Endothelial cell of umbilical vein (primary cell): Measurements from ENCODE around the gene KRTAP19-8. TPM values are rescaled to one million over a fixed set of nuclear protein-coding genes. Genes with fewer than 3 reads are reported as not detected.

Source experiments
- BruUV-seq: library from RNA; stranded (reverse); fragments of 400-500 nt; replicated peaks from 2 replicates; lab custom pipeline; 2021; lab: Mats Ljungman, UMichigan
- CTCF ChIA-PET: fragments of 300-600, 350-600 bp; sonication (Branson Sonifier 250); formaldehyde crosslinking; loops from one replicate; lab custom pipeline; 2021; ENCODE audit warnings: antibody characterized with exemption, inconsistent platforms; lab: Charles Lee
- POLR2A ChIA-PET: fragments of 300-600, 350-600 bp; sonication (Branson Sonifier 250); formaldehyde crosslinking; loops from one replicate; lab custom pipeline; 2021; ENCODE audit warnings: antibody characterized with exemption, inconsistent platforms; lab: Charles Lee
- DNase-seq: peaks from one replicate; pipeline ENCODE4 v3.0.0-alpha.2; 2011; ENCODE audit warnings: low read depth, low spot score
- FAIRE-seq: peaks from 2 replicates; lab custom pipeline; 2011; peaks lifted over from hg19 to GRCh38; lab: Jason Lieb, UNC
- H2AFZ ChIP-seq: 2 replicates; pipeline ENCODE4 v1.6.0; 2012; ENCODE audit warnings: low read depth, low read length, control low read depth, inconsistent platforms
- H3K27ac ChIP-seq: 2 replicates; pipeline ENCODE4 v1.5.1; 2011; ENCODE audit warnings: low read depth, mild to moderate bottlenecking, control low read depth, low read length, moderate library complexity; ENCODE audit not compliant: insufficient read depth
- H3K27me3 ChIP-seq, 2 experiments: 2 replicates each; pipeline versions ENCODE4 v1.6.0 to v1.6.1; 2011; ENCODE audit warnings: low read length in 2 of 2, mixed read lengths in 1 of 2; ENCODE audit not compliant: control insufficient read depth in 2 of 2, insufficient read depth in 2 of 2
- H3K36me3 ChIP-seq, 2 experiments: 2 replicates in 1 of 2; 3 replicates in 1 of 2; pipeline ENCODE4 v1.5.1; 2011; ENCODE audit warnings: low read length in 2 of 2, mild to moderate bottlenecking in 1 of 2, moderate library complexity in 1 of 2; ENCODE audit not compliant: control insufficient read depth in 2 of 2, insufficient read depth in 2 of 2; ENCODE audit errors: extremely low read depth in 1 of 2
- H3K4me1 ChIP-seq: 3 replicates; pipeline ENCODE4 v1.5.1; 2011; ENCODE audit warnings: mild to moderate bottlenecking, low read length; ENCODE audit not compliant: control insufficient read depth, insufficient read depth; ENCODE audit errors: extremely low read depth
- H3K4me2 ChIP-seq: 2 replicates; pipeline ENCODE4 v1.6.1; 2011; ENCODE audit warnings: low read length, control low read depth, mixed read lengths; ENCODE audit not compliant: insufficient read depth
- H3K4me3 ChIP-seq, 3 experiments: fragments of 200-600 bp in 1 of 3; sonication (generic), shearing (Covaris generic) in 1 of 3; replicated peaks in 1 of 3; 2 replicates each; pipeline ENCODE4 v1.5.1; 2011 to 2016; ENCODE audit warnings: control low read depth in 3 of 3, low read length in 3 of 3, mild to moderate bottlenecking in 2 of 3, inconsistent platforms in 1 of 3, low read depth in 1 of 3, moderate library complexity in 1 of 3; ENCODE audit not compliant: insufficient read depth in 1 of 3
- H3K79me2 ChIP-seq: 2 replicates; pipeline ENCODE4 v1.6.0; 2012; ENCODE audit warnings: low read length, inconsistent platforms; ENCODE audit not compliant: control insufficient read depth, insufficient read depth
- H3K9ac ChIP-seq: replicated peaks from 2 replicates; pipeline ENCODE3; 2011; ENCODE audit warnings: low read length, control low read depth; ENCODE audit not compliant: insufficient read depth; ENCODE audit errors: extremely low read depth
- H3K9me1 ChIP-seq: replicated peaks from 3 replicates; pipeline ENCODE4 v1.6.0; 2011; ENCODE audit warnings: mild to moderate bottlenecking, low read length; ENCODE audit not compliant: control insufficient read depth, insufficient read depth; ENCODE audit errors: extremely low read depth
- H3K9me3 ChIP-seq: replicated peaks from 2 replicates; pipeline ENCODE4 v1.5.1; 2012; ENCODE audit warnings: low read length, inconsistent platforms; ENCODE audit not compliant: control insufficient read depth, insufficient read depth
- H4K20me1 ChIP-seq: replicated peaks from 2 replicates; pipeline ENCODE3; 2011; ENCODE audit warnings: mild to moderate bottlenecking, low read length; ENCODE audit not compliant: control insufficient read depth, insufficient read depth; ENCODE audit errors: extremely low read depth
- EZH2 ChIP-seq: IDR thresholded peaks from 2 replicates; pipeline ENCODE4 v1.6.1; 2012; ENCODE audit warnings: borderline replicate concordance, low read depth, mild to moderate bottlenecking, moderate library complexity, low read length, inconsistent platforms; ENCODE audit not compliant: severe bottlenecking
- FOS ChIP-seq: IDR thresholded peaks from 2 replicates; pipeline ENCODE4 v1.6.1; 2011; ENCODE audit warnings: mild to moderate bottlenecking, low read length, moderate library complexity, borderline replicate concordance; ENCODE audit not compliant: insufficient read depth
- GATA2 ChIP-seq: IDR thresholded peaks from 2 replicates; pipeline ENCODE4 v1.7.0; 2011; ENCODE audit warnings: low read depth, mild to moderate bottlenecking, moderate library complexity, mixed read lengths, low read length; ENCODE audit not compliant: insufficient read length, insufficient read depth
- JUN ChIP-seq: IDR thresholded peaks from 2 replicates; pipeline ENCODE4 v1.6.1; 2011; ENCODE audit warnings: borderline replicate concordance, low read depth; ENCODE audit not compliant: insufficient read length, insufficient read depth
- MYC ChIP-seq: IDR thresholded peaks from one replicate; pipeline ENCODE4 v1.6.1; 2011; ENCODE audit warnings: mild to moderate bottlenecking, low read depth, low read length
- POLR2A ChIP-seq: IDR thresholded peaks from 2 replicates; pipeline ENCODE4 v1.6.1; 2012; ENCODE audit warnings: low read depth, mild to moderate bottlenecking, control low read depth, low read length
- POLR2AphosphoS5 ChIP-seq: IDR thresholded peaks from 2 replicates; pipeline ENCODE4 v1.6.1; 2012; ENCODE audit warnings: low read depth, mild to moderate bottlenecking, control low read depth, low read length, moderate library complexity; ENCODE audit not compliant: insufficient read depth
- dilution Hi-C: fragments of 300-500 bp; cut with MboI; formaldehyde crosslinking; loops from one replicate; pipeline ENCODE4 v1.15.0; 2019; ENCODE audit warnings: low sequenced_read_pairs; ENCODE audit not compliant: extremely low pct_ligation_motif_present
- intact Hi-C: fragments of 100-400 bp; cut with micrococcal nuclease; formaldehyde crosslinking; loops from one replicate; pipeline ENCODE4 v1.10.0; 2022
- polyA plus RNA-seq, 4 experiments: library from polyadenylated mRNA; depleted of rRNA in 3 of 4; stranded (reverse) in 3 of 4; unstranded in 1 of 4; fragments of >200 nt; gene quantifications; 2 replicates each; pipeline versions ENCODE4 v1.2.1 to v1.2.3, GENCODE V29; 2011 to 2012; ENCODE audit warnings: missing spikeins in 1 of 4
- total RNA-seq: library from RNA; stranded (reverse); gene quantifications from 2 replicates; pipeline ENCODE4 v1.2.3, GENCODE V29; 2021
- TF ChIP-seq, protein P1 (sequence below), 2 donors: IDR thresholded peaks; 1 replicate in 1 of 2; 2 replicates in 1 of 2; pipeline ENCODE4 v1.5.1; 2011; ENCODE audit warnings: low read length in 2 of 2, mild to moderate bottlenecking in 2 of 2, moderate library complexity in 2 of 2, control low read depth in 1 of 2, inconsistent platforms in 1 of 2, low read depth in 1 of 2; ENCODE audit not compliant: insufficient read depth in 1 of 2; ENCODE audit errors: extremely low read depth in 1 of 2
- TF ChIP-seq, protein P2 (sequence below): IDR thresholded peaks from 2 replicates; pipeline ENCODE4 v1.6.1; 2011; ENCODE audit not compliant: insufficient read depth, insufficient read length

The KRTAP19-8 gene
- total and polyA plus RNA-seq, 2 donors (not counting 3 experiments of a cell fraction or from before 2014, with no cell fraction given) = not detected

DNA sequence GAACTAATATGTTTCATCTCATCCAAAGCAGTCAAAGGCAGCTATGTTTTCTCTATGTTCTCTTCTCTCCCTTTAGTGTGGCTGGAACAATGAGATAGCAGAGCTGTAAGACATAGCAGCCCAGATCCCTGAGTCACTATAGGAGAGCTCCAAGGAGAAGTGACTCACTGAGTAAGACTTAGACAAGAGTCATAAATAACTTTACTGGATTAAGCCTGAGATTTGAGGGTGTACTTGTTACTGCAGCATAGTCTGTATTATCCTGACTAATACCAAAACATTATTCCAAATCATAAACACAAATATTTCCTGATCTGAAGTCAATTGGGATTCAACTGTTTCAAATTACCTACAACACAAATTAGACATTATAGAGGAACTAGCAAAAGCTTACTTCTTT is 3.9 kb downstream of the KRTAP19-8 start:
- Histone ChIP-seq H3K9me3 (peaks cover 9% of the 10 kb centered on the region), H3K4me2 (no peak overlapping the region), H3K4me3 (no peak overlapping the region), H4K20me1 (no peaks in the 10 kb centered on the region), H3K27me3 (no peaks in the 10 kb centered on the region), H3K27ac (no peak overlapping the region), H3K4me1 (no peaks in the 10 kb centered on the region), H3K36me3 (no peaks in the 10 kb centered on the region), H3K79me2 (no peaks in the 10 kb centered on the region), H2AFZ (no peak overlapping the region), H3K9ac (no peak overlapping the region), H3K9me1 (no peaks in the 10 kb centered on the region)
- POLR2A ChIA-PET = no interaction called here
- DNase-seq (no peak), FAIRE-seq (no peak)
- TF ChIP-seq POLR2AphosphoS5 (no peak), EZH2 (no peak), JUN (no peak), MYC (no peak), GATA2 (no peak), FOS (no peak), POLR2A (no peak)
- TF ChIP-seq, protein P1, sequence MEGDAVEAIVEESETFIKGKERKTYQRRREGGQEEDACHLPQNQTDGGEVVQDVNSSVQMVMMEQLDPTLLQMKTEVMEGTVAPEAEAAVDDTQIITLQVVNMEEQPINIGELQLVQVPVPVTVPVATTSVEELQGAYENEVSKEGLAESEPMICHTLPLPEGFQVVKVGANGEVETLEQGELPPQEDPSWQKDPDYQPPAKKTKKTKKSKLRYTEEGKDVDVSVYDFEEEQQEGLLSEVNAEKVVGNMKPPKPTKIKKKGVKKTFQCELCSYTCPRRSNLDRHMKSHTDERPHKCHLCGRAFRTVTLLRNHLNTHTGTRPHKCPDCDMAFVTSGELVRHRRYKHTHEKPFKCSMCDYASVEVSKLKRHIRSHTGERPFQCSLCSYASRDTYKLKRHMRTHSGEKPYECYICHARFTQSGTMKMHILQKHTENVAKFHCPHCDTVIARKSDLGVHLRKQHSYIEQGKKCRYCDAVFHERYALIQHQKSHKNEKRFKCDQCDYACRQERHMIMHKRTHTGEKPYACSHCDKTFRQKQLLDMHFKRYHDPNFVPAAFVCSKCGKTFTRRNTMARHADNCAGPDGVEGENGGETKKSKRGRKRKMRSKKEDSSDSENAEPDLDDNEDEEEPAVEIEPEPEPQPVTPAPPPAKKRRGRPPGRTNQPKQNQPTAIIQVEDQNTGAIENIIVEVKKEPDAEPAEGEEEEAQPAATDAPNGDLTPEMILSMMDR (IDR thresholded peaks at IDR 0.05; ENCODE audit: extremely low read depth in 1 of 2, insufficient read depth in 1 of 2, low read depth in 1 of 2, low read length in 2 of 2) = no peak
- TF ChIP-seq, protein P2, sequence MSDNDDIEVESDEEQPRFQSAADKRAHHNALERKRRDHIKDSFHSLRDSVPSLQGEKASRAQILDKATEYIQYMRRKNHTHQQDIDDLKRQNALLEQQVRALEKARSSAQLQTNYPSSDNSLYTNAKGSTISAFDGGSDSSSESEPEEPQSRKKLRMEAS = no peak
- dilution Hi-C loops = no loop called here
- BruUV-seq = no TSS peak
- intact Hi-C loops = no loop called here
- CTCF ChIA-PET = no interaction called here
